ENCODE results near the gene HSPBP1. TPM values are rescaled to one million over a fixed set of nuclear protein-coding genes. Genes with fewer than 3 reads are reported as not detected.

The HSPBP1 gene
- total RNA-seq, 5 donors from 2014 or later (not counting 1 experiment from before 2014, with no cell fraction given), result 16.8 to 27.6 (median 24.7) TPM

GRCh38 chr19:55220525-55220924, 59.4 kb downstream of the HSPBP1 start:
- H3K27me3 Mint-ChIP-seq, result peaks cover 7 to 9% of the 10 kb centered on the region in 2 donors
- H3K9me3 ChIP-seq, result no peaks in the 10 kb centered on the region
- ChIA-PET POLR2A (no interaction called here), CTCF (no interaction called here)
- H3K4me1 ChIP-seq (ENCODE audit: control insufficient read depth in 1 of 2, extremely low read depth in 1 of 2, insufficient read depth in 2 of 2, low read length in 2 of 2), result peaks cover 0 to 12% of the 10 kb centered on the region in 2 experiments
- H3K4me1 Mint-ChIP-seq, result peaks cover 12 to 13% (median 13%) of the 10 kb centered on the region in 3 donors
- peaks cover 16% of the 10 kb centered on the region for H3K36me3 Mint-ChIP-seq
- no peak overlapping the region for H3K27ac ChIP-seq (ENCODE audit: low read length)
- no peak overlapping the region for H3K4me3 Mint-ChIP-seq
- H3K27ac Mint-ChIP-seq, result no peak overlapping the region
- H3K27me3 ChIP-seq (replicated peaks in 1 of 2; ENCODE audit: control insufficient read depth in 2 of 2, extremely low read depth in 1 of 2, insufficient read depth in 2 of 2, low read length in 1 of 2), result peaks cover 0 to 16% of the 10 kb centered on the region in 2 experiments
- no peak overlapping the region for H3K4me3 ChIP-seq (ENCODE audit: control insufficient read depth in 1 of 2, extremely low read depth in 1 of 2, low read length in 1 of 2)
- DNase-seq, result no peak
- WGBS (ENCODE audit: insufficient coverage), result 89% methylated on average over 7 of the region's 9 CpGs
- peaks cover 2 to 17% (median 3%) of the 10 kb centered on the region in 3 donors for H3K9me3 Mint-ChIP-seq
- ATAC-seq (replicated peaks in 1 of 4), result no peak
- H3K36me3 ChIP-seq (ENCODE audit: control insufficient read depth in 2 of 2, extremely low read depth in 1 of 2, insufficient read depth in 1 of 2, low read length in 1 of 2), result peaks cover 6 to 8% of the 10 kb centered on the region in 2 donors

GRCh38 chr19:55216461-55217198, 63.3 kb downstream of the HSPBP1 start:
- H3K4me1 Mint-ChIP-seq, result peaks cover 12 to 13% (median 13%) of the 10 kb centered on the region in 3 donors
- no peak overlapping the region for H3K4me3 ChIP-seq (ENCODE audit: control insufficient read depth in 1 of 2, extremely low read depth in 1 of 2, low read length in 1 of 2)
- peaks cover 3 to 26% (median 6%) of the 10 kb centered on the region in 3 donors for H3K9me3 Mint-ChIP-seq
- ATAC-seq (replicated peaks in 1 of 4) (peak; percentile 40 to 59 (median 48)), DNase-seq (peak in 27 of 35 experiments; percentile 6 to 62 (median 19))
- H3K4me3 Mint-ChIP-seq, result peak overlapping the region in 1 of 3 donors; percentile 39
- peaks cover 22 to 25% of the 10 kb centered on the region in 2 donors for H3K27me3 Mint-ChIP-seq
- POLR2A ChIA-PET, result no interaction called here
- CTCF ChIA-PET, result no interaction called here
- H3K9me3 ChIP-seq, result no peaks in the 10 kb centered on the region
- H3K27ac Mint-ChIP-seq, result no peak overlapping the region
- peaks cover 0 to 43% of the 10 kb centered on the region in 2 experiments for H3K27me3 ChIP-seq (replicated peaks in 1 of 2; ENCODE audit: control insufficient read depth in 2 of 2, extremely low read depth in 1 of 2, insufficient read depth in 2 of 2, low read length in 1 of 2)
- H3K36me3 Mint-ChIP-seq, result peaks cover 17% of the 10 kb centered on the region
- 12% methylated on average over 23 of the region's 36 CpGs for WGBS (ENCODE audit: insufficient coverage)
- no peak overlapping the region for H3K27ac ChIP-seq (ENCODE audit: low read length)
- H3K36me3 ChIP-seq (ENCODE audit: control insufficient read depth in 2 of 2, extremely low read depth in 1 of 2, insufficient read depth in 1 of 2, low read length in 1 of 2), result no peaks in the 10 kb centered on the region
- H3K4me1 ChIP-seq (ENCODE audit: control insufficient read depth in 1 of 2, extremely low read depth in 1 of 2, insufficient read depth in 2 of 2, low read length in 2 of 2), result peaks cover 0 to 12% of the 10 kb centered on the region in 2 experiments

- CTCF ChIA-PET, result no interaction called here
Measured at GRCh38 chr19:55213547-55213946, 66.4 kb downstream of the HSPBP1 start.

GRCh38 chr19:55212447-55212846, 67.5 kb downstream of the HSPBP1 start:
- ATAC-seq (replicated peaks in 1 of 4) (no peak), DNase-seq (peak in 17 of 35 experiments; percentile 6 to 49 (median 23))
- peaks cover 33 to 40% of the 10 kb centered on the region in 2 donors for H3K27me3 Mint-ChIP-seq
- no peak overlapping the region for H3K4me3 ChIP-seq (ENCODE audit: control insufficient read depth in 1 of 2, extremely low read depth in 1 of 2, low read length in 1 of 2)
- H3K36me3 ChIP-seq (ENCODE audit: control insufficient read depth in 2 of 2, extremely low read depth in 1 of 2, insufficient read depth in 1 of 2, low read length in 1 of 2), result no peaks in the 10 kb centered on the region
- no CpG with 5 or more reads among the region's 3 CpGs for WGBS (ENCODE audit: insufficient coverage)
- H3K27me3 ChIP-seq (replicated peaks in 1 of 2; ENCODE audit: control insufficient read depth in 2 of 2, extremely low read depth in 1 of 2, insufficient read depth in 2 of 2, low read length in 1 of 2), result peaks cover 0 to 61% of the 10 kb centered on the region in 2 experiments
- peaks cover 4% of the 10 kb centered on the region for H3K36me3 Mint-ChIP-seq
- peaks cover 3 to 13% (median 4%) of the 10 kb centered on the region in 3 donors for H3K9me3 Mint-ChIP-seq
- no peak overlapping the region for H3K4me3 Mint-ChIP-seq
- peaks cover 12 to 13% (median 13%) of the 10 kb centered on the region in 3 donors for H3K4me1 Mint-ChIP-seq
- ChIA-PET CTCF (no interaction called here), POLR2A (no interaction called here)
- peaks cover 0 to 12% of the 10 kb centered on the region in 2 experiments for H3K4me1 ChIP-seq (ENCODE audit: control insufficient read depth in 1 of 2, extremely low read depth in 1 of 2, insufficient read depth in 2 of 2, low read length in 2 of 2)
- H3K9me3 ChIP-seq, result no peaks in the 10 kb centered on the region
- H3K27ac Mint-ChIP-seq, result no peak overlapping the region
- no peak overlapping the region for H3K27ac ChIP-seq (ENCODE audit: low read length)

More at GRCh38 chr19:55213547-55213946, 66.4 kb downstream of the HSPBP1 start:
- WGBS (ENCODE audit: insufficient coverage), result 84% methylated on average over 5 of the region's 7 CpGs
- no peak for ATAC-seq (replicated peaks in 1 of 4)
- peaks cover 12 to 15% (median 13%) of the 10 kb centered on the region in 3 donors for H3K4me1 Mint-ChIP-seq
- Histone ChIP-seq H3K27ac (ENCODE audit: low read length) (no peak overlapping the region), H3K4me3 (ENCODE audit: control insufficient read depth in 1 of 2, extremely low read depth in 1 of 2, low read length in 1 of 2) (no peak overlapping the region), H3K27me3 (replicated peaks in 1 of 2; ENCODE audit: control insufficient read depth in 2 of 2, extremely low read depth in 1 of 2, insufficient read depth in 2 of 2, low read length in 1 of 2) (peaks cover 0 to 62% of the 10 kb centered on the region in 2 experiments), H3K4me1 (ENCODE audit: control insufficient read depth in 1 of 2, extremely low read depth in 1 of 2, insufficient read depth in 2 of 2, low read length in 2 of 2) (peaks cover 0 to 12% of the 10 kb centered on the region in 2 experiments), H3K9me3 (no peaks in the 10 kb centered on the region), H3K36me3 (ENCODE audit: control insufficient read depth in 2 of 2, extremely low read depth in 1 of 2, insufficient read depth in 1 of 2, low read length in 1 of 2) (no peaks in the 10 kb centered on the region)
- DNase-seq, result no peak
- H3K27ac Mint-ChIP-seq, result no peak overlapping the region
- peaks cover 3 to 13% (median 4%) of the 10 kb centered on the region in 3 donors for H3K9me3 Mint-ChIP-seq
- POLR2A ChIA-PET, result no interaction called here
- H3K36me3 Mint-ChIP-seq, result peaks cover 4% of the 10 kb centered on the region
- peaks cover 33 to 40% of the 10 kb centered on the region in 2 donors for H3K27me3 Mint-ChIP-seq
- no peak overlapping the region for H3K4me3 Mint-ChIP-seq

Other genes starting within 250 kb of the HSPBP1 start
- gene GP6, start 241.8 kb downstream of the HSPBP1 start, total RNA-seq, result under 1 TPM in 4 of 5 donors, not detected in 1; 0.33 to 0.55 (median 0.47) TPM
- 10 to 100 TPM; 12.4 to 35.8 (median 21.6) TPM for gene RDH13, start 217.0 kb downstream of the HSPBP1 start, total RNA-seq
- 1 to 10 TPM; 1.1 to 3.5 (median 2.0) TPM for gene EPS8L1, start 204.2 kb downstream of the HSPBP1 start, total RNA-seq
- gene PPP1R12C, start 162.5 kb downstream of the HSPBP1 start, total RNA-seq, result 100 to 1,000 TPM; 129 to 197 (median 173) TPM
- under 1 TPM in 2 of 5 donors, not detected in 3; 0.36 to 0.76 TPM for gene TNNT1, start 130.9 kb downstream of the HSPBP1 start, total RNA-seq
- gene TNNI3, start 122.4 kb downstream of the HSPBP1 start, total RNA-seq, result not detected
- not detected for gene DNAAF3, start 113.5 kb downstream of the HSPBP1 start, total RNA-seq
- gene SYT5, start 99.8 kb downstream of the HSPBP1 start, total RNA-seq, result 1 to 10 TPM in 2 of 5 donors, not detected in 3; 2.7 to 2.9 TPM
- 1 to 10 TPM in 1 of 5 donors, under 1 TPM in 2, not detected in 2; 0.16 to 1.1 (median 0.51) TPM for gene PTPRH, start 70.6 kb downstream of the HSPBP1 start, total RNA-seq
- 10 to 100 TPM; 10.6 to 22.4 (median 18.2) TPM for gene TMEM86B, start 51.3 kb downstream of the HSPBP1 start, total RNA-seq
- gene PPP6R1, start 21.1 kb downstream of the HSPBP1 start, total RNA-seq, result 100 to 1,000 TPM; 173 to 208 (median 194) TPM
- gene BRSK1, start 3.9 kb upstream of the HSPBP1 start, total RNA-seq, result 1 to 10 TPM; 2.9 to 5.8 (median 3.9) TPM
- gene TMEM150B, start 45.2 kb upstream of the HSPBP1 start, total RNA-seq, result under 1 TPM in 1 of 5 donors, not detected in 4; 0.47 TPM
- gene KMT5C, start 59.8 kb upstream of the HSPBP1 start, total RNA-seq, result 10 to 100 TPM; 24.4 to 71.8 (median 30.7) TPM
- gene COX6B2, start 74.6 kb upstream of the HSPBP1 start, total RNA-seq, result under 1 TPM in 2 of 5 donors, not detected in 3; 0.12 to 0.51 TPM
- gene GARIN5B, start 83.2 kb upstream of the HSPBP1 start, total RNA-seq, result not detected
- under 1 TPM in 2 of 5 donors, not detected in 3; 0.53 to 0.96 TPM for gene IL11, start 90.4 kb upstream of the HSPBP1 start, total RNA-seq
- not detected for gene TMEM190, start 96.7 kb upstream of the HSPBP1 start, total RNA-seq
- 10 to 100 TPM; 10.8 to 23.2 (median 20.0) TPM for gene TMEM238, start 104.2 kb upstream of the HSPBP1 start, total RNA-seq
- 1,000 to 10,000 TPM; 3,465 to 4,436 (median 4,286) TPM for gene RPL28, start 105.8 kb upstream of the HSPBP1 start, total RNA-seq
- gene UBE2S, start 127.7 kb upstream of the HSPBP1 start, total RNA-seq, result 10 to 100 TPM; 27.5 to 75.2 (median 35.1) TPM
- gene SHISA7, start 163.2 kb upstream of the HSPBP1 start, total RNA-seq, result not detected
- gene ISOC2, start 181.5 kb upstream of the HSPBP1 start, total RNA-seq, result 10 to 100 TPM in 3 of 5 donors, 1 to 10 TPM in 2; 6.8 to 18.9 (median 14.7) TPM
- gene C19orf85, start 184.6 kb upstream of the HSPBP1 start, total RNA-seq, result not detected
- 10 to 100 TPM; 14.2 to 24.1 (median 16.2) TPM for gene ZNF628, start 196.5 kb upstream of the HSPBP1 start, total RNA-seq
- gene NAT14, start 205.1 kb upstream of the HSPBP1 start, total RNA-seq, result 10 to 100 TPM in 1 of 5 donors, 1 to 10 TPM in 4; 6.3 to 10.4 (median 8.1) TPM
- 1 to 10 TPM in 2 of 5 donors, under 1 TPM in 3; 0.38 to 1.3 (median 0.66) TPM for gene SSC5D, start 208.3 kb upstream of the HSPBP1 start, total RNA-seq